ENCODE measurements around the gene MPIG6B.

Gene MPIG6B, protein sequence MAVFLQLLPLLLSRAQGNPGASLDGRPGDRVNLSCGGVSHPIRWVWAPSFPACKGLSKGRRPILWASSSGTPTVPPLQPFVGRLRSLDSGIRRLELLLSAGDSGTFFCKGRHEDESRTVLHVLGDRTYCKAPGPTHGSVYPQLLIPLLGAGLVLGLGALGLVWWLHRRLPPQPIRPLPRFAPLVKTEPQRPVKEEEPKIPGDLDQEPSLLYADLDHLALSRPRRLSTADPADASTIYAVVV

DNA sequence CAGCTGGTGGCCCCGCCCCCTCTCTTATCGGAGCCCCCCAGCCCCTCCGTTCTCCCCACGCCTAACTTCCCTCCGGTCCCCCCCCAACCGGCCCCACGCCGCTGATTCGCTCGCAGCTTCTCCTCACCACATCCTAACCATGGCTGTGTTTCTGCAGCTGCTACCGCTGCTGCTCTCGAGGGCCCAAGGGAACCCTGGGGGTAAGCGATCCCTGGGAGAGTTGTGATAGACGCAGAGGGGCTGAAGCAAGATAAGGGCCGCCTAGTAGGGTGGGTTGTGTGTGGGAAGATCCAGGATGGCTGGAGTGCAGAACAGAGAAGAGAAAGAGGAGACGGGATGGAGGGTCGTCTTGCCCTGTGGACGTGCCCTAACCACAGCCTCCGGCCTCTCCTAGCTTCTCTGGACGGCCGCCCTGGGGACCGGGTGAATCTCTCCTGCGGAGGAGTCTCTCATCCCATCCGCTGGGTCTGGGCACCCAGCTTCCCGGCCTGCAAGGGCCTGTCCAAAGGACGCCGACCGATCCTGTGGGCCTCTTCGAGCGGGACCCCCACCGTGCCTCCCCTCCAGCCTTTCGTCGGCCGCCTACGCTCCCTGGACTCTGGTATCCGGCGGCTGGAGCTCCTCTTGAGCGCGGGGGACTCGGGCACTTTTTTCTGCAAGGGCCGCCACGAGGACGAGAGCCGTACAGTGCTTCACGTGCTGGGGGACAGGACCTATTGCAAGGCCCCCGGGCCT lies at the start of gene MPIG6B:
Gene MPIG6B, plus strand, starts transcription at position 129 of the 735 bp plus-strand sequence. Its CDS starts 11 bp downstream, at position 140.
- Histone ChIP-seq H3K9me3 (ENCODE audit: severe bottlenecking) (no peaks in the 10 kb centered on the region), H3K4me3 (ENCODE audit: low read depth, low read length) (no peak within 1 kb of the TSS), H3K27me3 (ENCODE audit: insufficient read depth, low read depth, severe bottlenecking) (no peaks in the 10 kb centered on the region), H3K27ac (no peak within 1 kb of the TSS), H3K36me3 (peaks cover 24% of the 10 kb centered on the region)
- no peak for DNase-seq
- TF ChIP-seq, protein P1, sequence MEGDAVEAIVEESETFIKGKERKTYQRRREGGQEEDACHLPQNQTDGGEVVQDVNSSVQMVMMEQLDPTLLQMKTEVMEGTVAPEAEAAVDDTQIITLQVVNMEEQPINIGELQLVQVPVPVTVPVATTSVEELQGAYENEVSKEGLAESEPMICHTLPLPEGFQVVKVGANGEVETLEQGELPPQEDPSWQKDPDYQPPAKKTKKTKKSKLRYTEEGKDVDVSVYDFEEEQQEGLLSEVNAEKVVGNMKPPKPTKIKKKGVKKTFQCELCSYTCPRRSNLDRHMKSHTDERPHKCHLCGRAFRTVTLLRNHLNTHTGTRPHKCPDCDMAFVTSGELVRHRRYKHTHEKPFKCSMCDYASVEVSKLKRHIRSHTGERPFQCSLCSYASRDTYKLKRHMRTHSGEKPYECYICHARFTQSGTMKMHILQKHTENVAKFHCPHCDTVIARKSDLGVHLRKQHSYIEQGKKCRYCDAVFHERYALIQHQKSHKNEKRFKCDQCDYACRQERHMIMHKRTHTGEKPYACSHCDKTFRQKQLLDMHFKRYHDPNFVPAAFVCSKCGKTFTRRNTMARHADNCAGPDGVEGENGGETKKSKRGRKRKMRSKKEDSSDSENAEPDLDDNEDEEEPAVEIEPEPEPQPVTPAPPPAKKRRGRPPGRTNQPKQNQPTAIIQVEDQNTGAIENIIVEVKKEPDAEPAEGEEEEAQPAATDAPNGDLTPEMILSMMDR (IDR thresholded peaks at IDR 0.05; ENCODE audit: low read depth, low read length), result no peak

DNA sequence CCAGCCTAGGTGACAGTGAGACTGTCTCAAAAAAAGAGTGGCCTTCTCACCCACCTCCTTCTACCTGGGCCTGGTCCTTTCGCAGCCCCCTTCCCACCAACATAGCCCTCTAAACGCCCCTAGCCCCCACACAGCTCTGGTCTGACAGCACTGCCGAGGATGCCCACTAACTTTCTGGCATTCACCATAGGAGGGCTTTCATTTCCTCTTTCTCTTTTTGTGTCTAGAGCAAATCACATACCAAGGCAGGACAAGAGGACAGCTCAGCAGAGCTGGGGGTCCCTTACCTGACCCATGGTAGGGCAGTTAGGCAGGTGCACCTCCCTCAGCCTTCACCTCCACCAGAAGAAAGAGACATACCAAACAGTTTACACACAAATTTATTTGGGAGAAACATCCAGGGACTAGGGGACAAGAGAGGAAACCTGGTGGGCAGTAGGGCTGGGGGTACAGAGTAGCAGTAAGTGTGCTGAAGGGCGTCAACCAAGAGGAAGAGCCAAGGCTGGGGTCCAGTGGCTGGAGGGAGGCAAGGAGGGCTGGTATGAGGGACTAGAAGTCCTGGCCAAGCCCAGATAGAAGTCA lies 46.8 kb upstream of the MPIG6B start:
- Histone ChIP-seq H3K9me3 (ENCODE audit: severe bottlenecking) (no peaks in the 10 kb centered on the region), H3K27me3 (ENCODE audit: insufficient read depth, low read depth, severe bottlenecking) (no peaks in the 10 kb centered on the region), H3K27ac (no peak overlapping the region), H3K4me3 (ENCODE audit: low read depth, low read length) (no peak overlapping the region), H3K36me3 (peaks cover 25% of the 10 kb centered on the region)
- TF ChIP-seq, protein P1 (IDR thresholded peaks at IDR 0.05; ENCODE audit: low read depth, low read length), result no peak
- no peak for DNase-seq

DNA sequence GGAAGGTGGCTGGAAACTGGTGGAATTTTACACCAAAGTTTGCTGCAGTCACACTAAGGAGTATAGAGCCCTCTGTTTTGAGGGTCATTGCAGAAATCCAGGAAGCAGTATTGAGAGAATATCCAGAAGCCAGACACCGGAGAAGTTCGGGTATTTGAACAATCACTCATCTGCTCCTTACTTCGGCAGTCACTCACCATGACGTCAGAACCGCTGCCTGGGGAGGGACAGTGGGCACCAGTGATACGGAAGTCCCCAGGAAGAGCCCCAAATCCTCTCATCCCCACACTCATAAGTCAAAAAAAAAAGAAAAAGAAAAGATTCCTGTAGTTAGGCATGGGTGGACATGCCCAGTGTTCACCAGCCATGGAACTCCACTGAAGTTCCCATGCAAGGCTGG lies 46.3 kb upstream of the MPIG6B start:
- Histone ChIP-seq H3K4me3 (ENCODE audit: low read depth, low read length) (no peak overlapping the region), H3K27ac (no peak overlapping the region), H3K27me3 (ENCODE audit: insufficient read depth, low read depth, severe bottlenecking) (no peaks in the 10 kb centered on the region), H3K9me3 (ENCODE audit: severe bottlenecking) (no peaks in the 10 kb centered on the region), H3K36me3 (peaks cover 20% of the 10 kb centered on the region)
- TF ChIP-seq, protein P1 (IDR thresholded peaks at IDR 0.05; ENCODE audit: low read depth, low read length), result no peak
- no peak for DNase-seq

DNA sequence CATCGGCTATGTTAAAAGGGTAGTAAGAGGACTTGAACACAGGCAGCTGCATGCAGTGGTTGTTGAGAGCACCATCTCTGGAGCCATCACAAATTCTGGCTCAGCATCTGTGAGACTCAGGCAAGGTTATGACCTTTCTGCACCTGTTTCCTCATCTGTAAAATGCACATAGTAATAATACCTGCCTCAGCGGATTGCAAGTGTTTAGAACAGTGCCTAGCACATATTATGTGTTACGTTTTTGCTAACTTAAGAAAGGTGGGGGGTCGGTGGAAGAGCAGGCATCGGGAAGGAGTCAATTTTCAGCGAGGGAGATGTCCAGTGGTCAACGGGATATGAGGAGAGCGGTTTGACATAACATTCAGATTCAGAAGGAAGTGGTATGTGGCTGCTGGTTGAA lies 45.2 kb upstream of the MPIG6B start:
- Histone ChIP-seq H3K9me3 (ENCODE audit: severe bottlenecking) (no peaks in the 10 kb centered on the region), H3K4me3 (ENCODE audit: low read depth, low read length) (no peak overlapping the region), H3K27ac (no peak overlapping the region), H3K36me3 (peaks cover 10% of the 10 kb centered on the region), H3K27me3 (ENCODE audit: insufficient read depth, low read depth, severe bottlenecking) (no peaks in the 10 kb centered on the region)
- TF ChIP-seq, protein P1 (IDR thresholded peaks at IDR 0.05; ENCODE audit: low read depth, low read length), result no peak
- DNase-seq, result no peak

DNA sequence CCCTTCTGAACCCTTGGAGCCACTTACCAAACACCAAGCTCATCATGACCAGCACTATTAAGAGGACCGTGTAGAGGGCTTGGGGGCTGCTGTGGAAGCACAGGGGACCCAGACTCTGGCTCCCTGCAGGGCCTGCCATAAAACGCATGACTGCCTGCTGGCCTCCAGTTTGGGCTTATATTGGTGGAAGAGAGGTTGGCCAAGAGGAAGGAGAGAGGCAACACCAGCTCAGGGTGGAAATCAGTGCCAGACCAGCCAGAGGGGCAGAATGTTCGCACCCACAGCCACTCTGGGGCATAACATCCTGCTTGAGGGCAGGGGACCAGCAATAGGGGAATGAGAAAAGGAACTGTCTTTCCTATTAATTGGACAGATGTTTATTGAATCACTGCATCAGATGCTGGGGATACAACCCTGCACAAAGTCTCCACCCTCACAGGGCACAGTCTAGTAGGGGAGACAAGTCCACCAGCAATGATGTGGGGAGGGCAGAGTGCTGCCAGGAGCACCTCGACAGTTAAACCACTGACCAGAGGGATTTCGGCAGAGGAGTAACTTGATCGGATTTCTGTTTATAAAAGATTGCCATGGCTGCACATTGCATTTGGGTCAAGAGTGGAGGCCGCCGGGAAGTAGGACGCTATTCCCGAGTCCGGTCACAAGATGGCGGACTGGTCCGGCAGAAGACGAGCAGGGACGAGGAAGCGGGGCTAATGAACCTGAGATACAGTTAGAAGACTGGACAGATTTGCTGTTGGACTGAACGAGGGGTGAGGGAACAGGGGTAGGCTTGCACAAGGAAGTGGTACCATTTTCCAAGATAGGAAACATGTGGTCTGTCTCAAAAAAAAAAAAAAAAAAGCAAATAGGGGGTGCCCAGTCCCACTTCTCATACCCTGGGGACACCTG lies 42.7 kb upstream of the MPIG6B start, which contains the start of gene LY6G5C:
Gene LY6G5C, minus strand, starts transcription at position 842 of the 909 bp plus-strand sequence. Its CDS starts 694 bp downstream, at position 148.
- Histone ChIP-seq H3K4me3 (ENCODE audit: low read depth, low read length) (no peak within 1 kb of the TSS), H3K27me3 (ENCODE audit: insufficient read depth, low read depth, severe bottlenecking) (no peaks in the 10 kb centered on the region), H3K36me3 (peaks cover 8% of the 10 kb centered on the region), H3K9me3 (ENCODE audit: severe bottlenecking) (no peaks in the 10 kb centered on the region), H3K27ac (peak within 1 kb of the TSS; percentile 21; the same call in 1 of the 2 replicates)
- DNase-seq, result peak; percentile 89
- TF ChIP-seq, protein P1 (IDR thresholded peaks at IDR 0.05; ENCODE audit: low read depth, low read length), result peak; percentile 90
